DOHH2 (cell line): ENCODE results near the gene TTLL3.
"Not testable (repeated sequence)": the region's sequence is repeated elsewhere in the genome, so short reads cannot be mapped to it uniquely, and the experiment has no call there.

Experiments
- H3F3A ChIP-seq: fragments of 200-600 bp; sonication (generic), shearing (Covaris generic); 2 replicates; pipeline ENCODE4 v1.6.0; 2016; ENCODE audit warnings: antibody characterized with exemption, mild to moderate bottlenecking; ENCODE audit not compliant: control insufficient read depth, insufficient read depth
- H3K27ac ChIP-seq: fragments of 200-600 bp; sonication (generic); 2 replicates; pipeline ENCODE4 v1.5.1; 2014; ENCODE audit warnings: low read depth, mild to moderate bottlenecking, low read length, moderate library complexity
- H3K27me3 ChIP-seq: fragments of 200-600 bp; sonication (generic); 2 replicates; pipeline ENCODE4 v1.6.1; 2014; ENCODE audit warnings: mild to moderate bottlenecking, low read length, mixed read lengths; ENCODE audit not compliant: control insufficient read depth
- H3K36me3 ChIP-seq: fragments of 200-600 bp; sonication (generic); 2 replicates; pipeline ENCODE4 v1.6.1; 2014; ENCODE audit warnings: mild to moderate bottlenecking, low read length, moderate library complexity, mixed read lengths; ENCODE audit not compliant: control insufficient read depth
- H3K4me1 ChIP-seq: fragments of 200-600 bp; sonication (generic); 2 replicates; pipeline ENCODE4 v1.6.1; 2014; ENCODE audit warnings: mild to moderate bottlenecking, low read length, mixed read lengths; ENCODE audit not compliant: control insufficient read depth
- H3K4me2 ChIP-seq: fragments of 200-600 bp; sonication (generic); 2 replicates; pipeline ENCODE4 v1.6.0; 2014; ENCODE audit warnings: mild to moderate bottlenecking, low read length, moderate library complexity
- H3K4me3 ChIP-seq: fragments of 200-600 bp; sonication (generic); 2 replicates; pipeline ENCODE4 v1.5.1; 2014; ENCODE audit warnings: mild to moderate bottlenecking, low read length, mixed read lengths
- H3K79me2 ChIP-seq: fragments of 200-600 bp; sonication (generic); 2 replicates; pipeline ENCODE4 v1.6.1; 2014; ENCODE audit warnings: mild to moderate bottlenecking, low read length, mixed read lengths; ENCODE audit not compliant: control insufficient read depth
- H3K9me2 ChIP-seq: fragments of 200-600 bp; sonication (generic); replicated peaks from 2 replicates; pipeline ENCODE4 v1.6.1; 2014; ENCODE audit warnings: mild to moderate bottlenecking, low read length, mixed read lengths; ENCODE audit not compliant: control insufficient read depth
- H3K9me3 ChIP-seq: fragments of 200-600 bp; sonication (generic); 2 replicates; pipeline ENCODE4 v1.6.1; 2014; ENCODE audit warnings: antibody characterized with exemption, low read length, mixed read lengths; ENCODE audit not compliant: control insufficient read depth, insufficient read depth
- H4K20me1 ChIP-seq: fragments of 200-600 bp; sonication (generic); 2 replicates; pipeline ENCODE4 v1.6.0; 2014; ENCODE audit warnings: low read depth, mild to moderate bottlenecking, antibody characterized with exemption, low read length, moderate library complexity; ENCODE audit not compliant: control insufficient read depth, insufficient read depth
- CTCF ChIP-seq: fragments of 200-600 bp; sonication (generic); IDR thresholded peaks from one replicate; pipeline ENCODE4 v1.5.1; 2014; ENCODE audit warnings: antibody characterized with exemption, mild to moderate bottlenecking, low read depth, low read length; ENCODE audit not compliant: poor library complexity, severe bottlenecking
- EZH2phosphoT487 ChIP-seq: fragments of 200-600 bp; sonication (generic); IDR thresholded peaks from 2 replicates; pipeline ENCODE4 v1.6.1; 2017; ENCODE audit warnings: borderline replicate concordance, mild to moderate bottlenecking, antibody characterized with exemption, low read length, moderate library complexity, mixed read lengths

The TTLL3 gene

GRCh38 chr3:9869955-9870354, 59.9 kb downstream of the TTLL3 start:
- no peak for TF ChIP-seq CTCF
- no peak for TF ChIP-seq EZH2phosphoT487
- Histone ChIP-seq H3K27me3 (no peaks in the 10 kb centered on the region), H4K20me1 (no peaks in the 10 kb centered on the region), H3K79me2 (no peaks in the 10 kb centered on the region), H3K4me3 (no peak overlapping the region), H3K9me3 (no peaks in the 10 kb centered on the region), H3K9me2 (no peaks in the 10 kb centered on the region), H3K4me1 (no peaks in the 10 kb centered on the region), H3K4me2 (no peak overlapping the region), H3K27ac (no peak overlapping the region), H3F3A (no peaks in the 10 kb centered on the region), H3K36me3 (no peaks in the 10 kb centered on the region)

GRCh38 chr3:9870978-9871377, 60.9 kb downstream of the TTLL3 start:
- Histone ChIP-seq H3F3A (no peaks in the 10 kb centered on the region), H3K4me3 (no peak overlapping the region), H3K9me3 (no peaks in the 10 kb centered on the region), H3K27ac (no peak overlapping the region), H4K20me1 (no peaks in the 10 kb centered on the region), H3K4me1 (no peaks in the 10 kb centered on the region), H3K79me2 (no peaks in the 10 kb centered on the region), H3K4me2 (no peak overlapping the region), H3K27me3 (peaks cover 4% of the 10 kb centered on the region), H3K9me2 (no peaks in the 10 kb centered on the region), H3K36me3 (no peaks in the 10 kb centered on the region)
- TF ChIP-seq CTCF (no peak), EZH2phosphoT487 (no peak)

DNA sequence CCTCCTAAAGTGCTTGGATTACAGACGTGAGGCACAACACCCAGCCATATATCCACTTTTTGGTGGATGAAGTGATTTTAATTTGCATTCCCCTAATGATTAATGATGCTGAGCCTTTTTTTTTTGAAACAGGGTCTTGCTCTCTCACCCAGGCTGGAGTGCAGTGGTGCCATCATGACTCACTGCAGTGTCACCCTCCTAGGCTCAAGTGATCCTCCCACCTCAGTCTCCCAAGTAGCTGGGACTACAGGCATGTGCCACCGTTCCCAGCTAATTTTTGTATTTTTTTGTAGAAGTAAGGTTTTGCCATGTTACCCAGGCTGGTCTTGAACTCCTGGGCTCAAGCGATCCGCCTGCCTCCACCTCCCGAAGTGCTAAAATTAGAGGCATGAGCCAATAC, 62.0 kb downstream of the TTLL3 start:
- H3K27ac ChIP-seq, H3K4me3 ChIP-seq, H3K9me3 ChIP-seq, H3F3A ChIP-seq, H3K36me3 ChIP-seq, H4K20me1 ChIP-seq, H3K9me2 ChIP-seq, H3K79me2 ChIP-seq, H3K27me3 ChIP-seq, H3K4me2 ChIP-seq, H3K4me1 ChIP-seq: not testable (repeated sequence)

DNA sequence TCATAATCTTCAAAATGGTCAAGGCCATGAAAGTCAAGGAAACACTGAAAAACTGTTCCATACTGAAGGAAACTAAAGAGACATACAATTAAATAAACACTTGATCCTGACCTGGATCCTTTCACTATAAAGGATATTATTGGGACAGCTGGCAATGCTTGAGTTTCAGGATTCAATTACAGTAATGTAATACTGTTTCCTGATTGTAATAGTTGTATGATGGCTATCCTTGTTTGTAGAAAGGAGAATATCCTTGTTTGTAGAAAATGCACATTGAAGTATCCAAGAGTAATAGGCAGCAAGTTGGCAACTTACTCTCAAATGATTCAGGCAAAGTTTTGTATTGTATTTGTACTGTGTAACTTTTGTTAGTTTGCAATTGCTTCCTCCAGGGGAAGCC, 65.4 kb downstream of the TTLL3 start:
- no peaks in the 10 kb centered on the region for H4K20me1 ChIP-seq
- no peak overlapping the region for H3K4me2 ChIP-seq
- H3K4me1 ChIP-seq, result no peaks in the 10 kb centered on the region
- no peaks in the 10 kb centered on the region for H3K9me2 ChIP-seq
- TF ChIP-seq EZH2phosphoT487 (no peak), CTCF (no peak)
- H3F3A ChIP-seq, result no peaks in the 10 kb centered on the region
- H3K9me3 ChIP-seq, result no peaks in the 10 kb centered on the region
- H3K36me3 ChIP-seq, result no peaks in the 10 kb centered on the region
- peaks cover 23% of the 10 kb centered on the region for H3K27me3 ChIP-seq
- no peak overlapping the region for H3K27ac ChIP-seq
- H3K4me3 ChIP-seq, result no peak overlapping the region
- no peaks in the 10 kb centered on the region for H3K79me2 ChIP-seq

- H3K9me2 ChIP-seq, H3K9me3 ChIP-seq, H3K4me3 ChIP-seq, H3K36me3 ChIP-seq, H3K4me2 ChIP-seq, H3K79me2 ChIP-seq, H4K20me1 ChIP-seq, H3K27ac ChIP-seq, H3F3A ChIP-seq, H3K4me1 ChIP-seq: not testable (repeated sequence)
- H3K27me3 ChIP-seq, result peaks cover 23% of the 10 kb centered on the region
These were observed 66.2 kb downstream of the TTLL3 start for GRCh38 chr3:9876255-9876654.
